DND-41 (cell line): ENCODE results near the gene NDUFS2.

ENCODE experiments used
- CTCF ChIP-seq: IDR thresholded peaks from 2 replicates; pipeline ENCODE4 v1.5.1; 2012; ENCODE audit warnings: borderline replicate concordance, low read length, moderate library complexity, mild to moderate bottlenecking; ENCODE audit not compliant: poor library complexity, severe bottlenecking; ENCODE audit errors: extremely low read depth
- EZH2 ChIP-seq: IDR thresholded peaks from 3 replicates; pipeline ENCODE4 v1.6.1; 2012; ENCODE audit warnings: borderline replicate concordance, low read depth, mild to moderate bottlenecking, moderate library complexity, low read length, inconsistent platforms; ENCODE audit not compliant: severe bottlenecking

- TF ChIP-seq EZH2 (no peak), CTCF (no peak)
Measured at GRCh38 chr1:161220002-161220401, 17.8 kb downstream of the NDUFS2 start.
